K562 (cell line): ENCODE measurements around the gene ANXA9. TPM values are rescaled to one million over a fixed set of nuclear protein-coding genes. Genes with fewer than 3 reads are reported as not detected.

ENCODE experiments used
- BCOR ChIP-seq: fragments of 450-650 bp; IDR thresholded peaks from 2 replicates; pipeline ENCODE4 v1.6.1; 2016
- CCAR2 ChIP-seq: fragments of 200-400 bp; formaldehyde crosslinking; IDR thresholded peaks from 2 replicates; pipeline ENCODE4 v1.6.1; 2017; ENCODE audit warnings: mild to moderate bottlenecking, low read depth, low read length
- CTBP1 ChIP-seq: fragments of 450-650 bp; IDR thresholded peaks from 2 replicates; pipeline ENCODE4 v1.6.1; 2016; ENCODE audit warnings: borderline replicate concordance
- DEAF1 ChIP-seq: fragments of 450-650 bp; formaldehyde crosslinking; IDR thresholded peaks from 2 replicates; pipeline ENCODE4 v1.4.0; 2020; ENCODE audit warnings: mild to moderate bottlenecking, moderate library complexity
- E4F1 ChIP-seq: fragments of 250-450 bp; sonication (Bioruptor Pico); IDR thresholded peaks from 2 replicates; pipeline ENCODE4 v1.5.0; 2021; ENCODE audit warnings: mild to moderate bottlenecking, borderline replicate concordance
- GTF2A2 ChIP-seq: IDR thresholded peaks from 2 replicates; pipeline ENCODE4 v1.6.1; 2016; ENCODE audit warnings: mild to moderate bottlenecking, missing genetic modification characterization, missing compliant biosample characterization
- MCM5 ChIP-seq: fragments of 450-650 bp; IDR thresholded peaks from 2 replicates; pipeline ENCODE4 v1.6.1; 2016; ENCODE audit warnings: low read depth
- RBM25 ChIP-seq: fragments of 200-400 bp; formaldehyde crosslinking; IDR thresholded peaks from 2 replicates; pipeline ENCODE4 v1.6.1; 2018; ENCODE audit warnings: low read length, low read depth, moderate library complexity; ENCODE audit not compliant: severe bottlenecking
- THRAP3 ChIP-seq: fragments of 450-650 bp; IDR thresholded peaks from 2 replicates; pipeline ENCODE4 v1.6.1; 2016; ENCODE audit warnings: mild to moderate bottlenecking, inconsistent platforms, borderline replicate concordance
- THRB ChIP-seq: fragments of 450-650 bp; formaldehyde crosslinking; conservative IDR thresholded peaks from 2 replicates; pipeline ENCODE4 v1.4.0; 2022; ENCODE audit warnings: mild to moderate bottlenecking, missing genetic modification characterization
- ZNF282 ChIP-seq: sonication (generic); formaldehyde crosslinking; IDR thresholded peaks from 2 replicates; pipeline ENCODE4 v1.8.1; 2023; ENCODE audit warnings: missing genetic modification reagents
- ZNF655 ChIP-seq: fragments of 250-450 bp; sonication (Bioruptor Pico); IDR thresholded peaks from 2 replicates; pipeline ENCODE4 v1.5.0; 2021
- ZNF766 ChIP-seq: fragments of 200-800 bp; sonication (Bioruptor generic); conservative IDR thresholded peaks from 2 replicates; pipeline ENCODE4 v1.6.1; 2016; ENCODE audit warnings: missing genetic modification characterization, missing compliant biosample characterization
- polyA plus RNA-seq, 8 experiments: library from polyadenylated mRNA; depleted of rRNA in 4 of 8; stranded (reverse) in 5 of 8; unstranded in 3 of 8; fragments of >200 nt; fragmentation: Nextera tagmentation in 2 of 8; fragmentation: Illumina TruSeq in 1 of 8; extraction: Ambion mirVana in 2 of 8; extraction: Trizol in 1 of 8; gene quantifications; 2 replicates each; pipeline versions ENCODE4 v1.2.1 to v1.2.3, GENCODE V29; 2011 to 2014; ENCODE audit warnings: inconsistent platforms in 1 of 8, missing spikeins in 1 of 8
- total RNA-seq, 7 experiments: library from RNA; depleted of rRNA in 6 of 7; stranded (reverse); fragments of >200 nt in 6 of 7; fragmentation: Illumina TruSeq in 2 of 7; extraction: Trizol in 2 of 7; gene quantifications; 2 replicates each; pipeline versions ENCODE4 v1.2.1 to v1.2.3, GENCODE V29; 2011 to 2021; ENCODE audit warnings: low replicate concordance in 1 of 7
- TF ChIP-seq, protein P1 (sequence below): fragments of 450-650 bp; IDR thresholded peaks from 2 replicates; pipeline ENCODE4 v1.6.1; 2018; ENCODE audit not compliant: partially characterized antibody
- TF ChIP-seq, protein P2 (sequence below): sonication (generic); formaldehyde crosslinking; IDR thresholded peaks from 2 replicates; pipeline ENCODE4 v1.8.1; 2023; ENCODE audit warnings: mild to moderate bottlenecking, missing genetic modification reagents

The ANXA9 gene
- total and polyA plus RNA-seq, 9 of the 15 experiments (the other 6 are each of a cell fraction or from before 2014, with no cell fraction given) = 0.24 to 1.6 (median 0.57) TPM

GRCh38 chr1:151012684-151013471 lies 30.8 kb downstream of the ANXA9 start (continued):
- TF ChIP-seq E4F1 = no peak
- TF ChIP-seq ZNF282 = no peak
- no peak for TF ChIP-seq THRB (CRISPR knock-in tag)
- TF ChIP-seq CCAR2 = no peak
- TF ChIP-seq, protein P1, sequence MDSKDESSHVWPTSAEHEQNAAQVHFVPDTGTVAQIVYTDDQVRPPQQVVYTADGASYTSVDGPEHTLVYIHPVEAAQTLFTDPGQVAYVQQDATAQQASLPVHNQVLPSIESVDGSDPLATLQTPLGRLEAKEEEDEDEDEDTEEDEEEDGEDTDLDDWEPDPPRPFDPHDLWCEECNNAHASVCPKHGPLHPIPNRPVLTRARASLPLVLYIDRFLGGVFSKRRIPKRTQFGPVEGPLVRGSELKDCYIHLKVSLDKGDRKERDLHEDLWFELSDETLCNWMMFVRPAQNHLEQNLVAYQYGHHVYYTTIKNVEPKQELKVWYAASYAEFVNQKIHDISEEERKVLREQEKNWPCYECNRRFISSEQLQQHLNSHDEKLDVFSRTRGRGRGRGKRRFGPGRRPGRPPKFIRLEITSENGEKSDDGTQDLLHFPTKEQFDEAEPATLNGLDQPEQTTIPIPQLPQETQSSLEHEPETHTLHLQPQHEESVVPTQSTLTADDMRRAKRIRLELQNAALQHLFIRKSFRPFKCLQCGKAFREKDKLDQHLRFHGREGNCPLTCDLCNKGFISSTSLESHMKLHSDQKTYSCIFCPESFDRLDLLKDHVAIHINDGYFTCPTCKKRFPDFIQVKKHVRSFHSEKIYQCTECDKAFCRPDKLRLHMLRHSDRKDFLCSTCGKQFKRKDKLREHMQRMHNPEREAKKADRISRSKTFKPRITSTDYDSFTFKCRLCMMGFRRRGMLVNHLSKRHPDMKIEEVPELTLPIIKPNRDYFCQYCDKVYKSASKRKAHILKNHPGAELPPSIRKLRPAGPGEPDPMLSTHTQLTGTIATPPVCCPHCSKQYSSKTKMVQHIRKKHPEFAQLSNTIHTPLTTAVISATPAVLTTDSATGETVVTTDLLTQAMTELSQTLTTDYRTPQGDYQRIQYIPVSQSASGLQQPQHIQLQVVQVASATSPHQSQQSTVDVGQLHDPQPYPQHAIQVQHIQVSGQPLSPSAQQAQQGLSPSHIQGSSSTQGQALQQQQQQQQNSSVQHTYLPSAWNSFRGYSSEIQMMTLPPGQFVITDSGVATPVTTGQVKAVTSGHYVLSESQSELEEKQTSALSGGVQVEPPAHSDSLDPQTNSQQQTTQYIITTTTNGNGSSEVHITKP = peak; percentile 85
- TF ChIP-seq THRAP3 = no peak
- no peak for TF ChIP-seq GTF2A2 (tag)
- TF ChIP-seq BCOR = peak; percentile 54; the same call in 1 of the 2 replicates
- TF ChIP-seq DEAF1 (CRISPR knock-in tag) = no peak
- TF ChIP-seq ZNF766 (CRISPR knock-in tag) = no peak
- no peak for TF ChIP-seq CTBP1
- no peak for TF ChIP-seq MCM5
- no peak for TF ChIP-seq ZNF655 (CRISPR knock-in tag)
- TF ChIP-seq, protein P2, sequence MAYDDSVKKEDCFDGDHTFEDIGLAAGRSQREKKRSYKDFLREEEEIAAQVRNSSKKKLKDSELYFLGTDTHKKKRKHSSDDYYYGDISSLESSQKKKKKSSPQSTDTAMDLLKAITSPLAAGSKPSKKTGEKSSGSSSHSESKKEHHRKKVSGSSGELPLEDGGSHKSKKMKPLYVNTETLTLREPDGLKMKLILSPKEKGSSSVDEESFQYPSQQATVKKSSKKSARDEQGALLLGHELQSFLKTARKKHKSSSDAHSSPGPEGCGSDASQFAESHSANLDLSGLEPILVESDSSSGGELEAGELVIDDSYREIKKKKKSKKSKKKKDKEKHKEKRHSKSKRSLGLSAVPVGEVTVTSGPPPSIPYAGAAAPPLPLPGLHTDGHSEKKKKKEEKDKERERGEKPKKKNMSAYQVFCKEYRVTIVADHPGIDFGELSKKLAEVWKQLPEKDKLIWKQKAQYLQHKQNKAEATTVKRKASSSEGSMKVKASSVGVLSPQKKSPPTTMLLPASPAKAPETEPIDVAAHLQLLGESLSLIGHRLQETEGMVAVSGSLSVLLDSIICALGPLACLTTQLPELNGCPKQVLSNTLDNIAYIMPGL = no peak
- peak; percentile 7 for TF ChIP-seq RBM25
